IMR-90 (cell line): ENCODE results near the gene SDK1.

ENCODE experiments used
- POLR2A ChIP-seq: IDR thresholded peaks from 2 replicates; pipeline ENCODE4 v1.6.1; 2012; ENCODE audit warnings: mild to moderate bottlenecking, low read depth, low read length
- RCOR1 ChIP-seq: IDR thresholded peaks from 2 replicates; pipeline ENCODE4 v1.6.1; 2012; ENCODE audit warnings: mild to moderate bottlenecking, low read length, improper control_type of control experiment; ENCODE audit not compliant: insufficient replicate concordance
- TF ChIP-seq, protein P1 (sequence below): conservative IDR thresholded peaks from 2 replicates; pipeline ENCODE4 v1.5.1; 2012; ENCODE audit warnings: mild to moderate bottlenecking, low read depth, low read length, improper control_type of control experiment

GRCh38 chr7:3937605-3938004 is 636.6 kb downstream of the SDK1 start:
- TF ChIP-seq POLR2A (no peak), RCOR1 (no peak)
- TF ChIP-seq, protein P1, sequence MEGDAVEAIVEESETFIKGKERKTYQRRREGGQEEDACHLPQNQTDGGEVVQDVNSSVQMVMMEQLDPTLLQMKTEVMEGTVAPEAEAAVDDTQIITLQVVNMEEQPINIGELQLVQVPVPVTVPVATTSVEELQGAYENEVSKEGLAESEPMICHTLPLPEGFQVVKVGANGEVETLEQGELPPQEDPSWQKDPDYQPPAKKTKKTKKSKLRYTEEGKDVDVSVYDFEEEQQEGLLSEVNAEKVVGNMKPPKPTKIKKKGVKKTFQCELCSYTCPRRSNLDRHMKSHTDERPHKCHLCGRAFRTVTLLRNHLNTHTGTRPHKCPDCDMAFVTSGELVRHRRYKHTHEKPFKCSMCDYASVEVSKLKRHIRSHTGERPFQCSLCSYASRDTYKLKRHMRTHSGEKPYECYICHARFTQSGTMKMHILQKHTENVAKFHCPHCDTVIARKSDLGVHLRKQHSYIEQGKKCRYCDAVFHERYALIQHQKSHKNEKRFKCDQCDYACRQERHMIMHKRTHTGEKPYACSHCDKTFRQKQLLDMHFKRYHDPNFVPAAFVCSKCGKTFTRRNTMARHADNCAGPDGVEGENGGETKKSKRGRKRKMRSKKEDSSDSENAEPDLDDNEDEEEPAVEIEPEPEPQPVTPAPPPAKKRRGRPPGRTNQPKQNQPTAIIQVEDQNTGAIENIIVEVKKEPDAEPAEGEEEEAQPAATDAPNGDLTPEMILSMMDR = no peak
